Choroid plexus epithelial cell (primary cell): ENCODE measurements around the gene NTNG2.

ENCODE experiments used
- DNase-seq: peaks from one replicate; pipeline ENCODE4 v3.0.0-alpha.2; 2010; ENCODE audit warnings: low read depth
- H3K4me3 ChIP-seq: 2 replicates; pipeline ENCODE4 v1.5.1; 2011; ENCODE audit warnings: low read depth, mild to moderate bottlenecking, control low read depth, low read length, moderate library complexity
- TF ChIP-seq, protein P1 (sequence below): conservative IDR thresholded peaks from 2 replicates; pipeline ENCODE4 v1.5.1; 2011; ENCODE audit warnings: low read depth, mild to moderate bottlenecking, control low read depth, inconsistent platforms, low read length, moderate library complexity

Gene NTNG2

GRCh38 chr9:132182314-132183091, 20.6 kb downstream of the NTNG2 start:
- TF ChIP-seq, protein P1, sequence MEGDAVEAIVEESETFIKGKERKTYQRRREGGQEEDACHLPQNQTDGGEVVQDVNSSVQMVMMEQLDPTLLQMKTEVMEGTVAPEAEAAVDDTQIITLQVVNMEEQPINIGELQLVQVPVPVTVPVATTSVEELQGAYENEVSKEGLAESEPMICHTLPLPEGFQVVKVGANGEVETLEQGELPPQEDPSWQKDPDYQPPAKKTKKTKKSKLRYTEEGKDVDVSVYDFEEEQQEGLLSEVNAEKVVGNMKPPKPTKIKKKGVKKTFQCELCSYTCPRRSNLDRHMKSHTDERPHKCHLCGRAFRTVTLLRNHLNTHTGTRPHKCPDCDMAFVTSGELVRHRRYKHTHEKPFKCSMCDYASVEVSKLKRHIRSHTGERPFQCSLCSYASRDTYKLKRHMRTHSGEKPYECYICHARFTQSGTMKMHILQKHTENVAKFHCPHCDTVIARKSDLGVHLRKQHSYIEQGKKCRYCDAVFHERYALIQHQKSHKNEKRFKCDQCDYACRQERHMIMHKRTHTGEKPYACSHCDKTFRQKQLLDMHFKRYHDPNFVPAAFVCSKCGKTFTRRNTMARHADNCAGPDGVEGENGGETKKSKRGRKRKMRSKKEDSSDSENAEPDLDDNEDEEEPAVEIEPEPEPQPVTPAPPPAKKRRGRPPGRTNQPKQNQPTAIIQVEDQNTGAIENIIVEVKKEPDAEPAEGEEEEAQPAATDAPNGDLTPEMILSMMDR = peak; percentile 49
- DNase-seq = peak; percentile 26
- no peak overlapping the region for H3K4me3 ChIP-seq

DNA sequence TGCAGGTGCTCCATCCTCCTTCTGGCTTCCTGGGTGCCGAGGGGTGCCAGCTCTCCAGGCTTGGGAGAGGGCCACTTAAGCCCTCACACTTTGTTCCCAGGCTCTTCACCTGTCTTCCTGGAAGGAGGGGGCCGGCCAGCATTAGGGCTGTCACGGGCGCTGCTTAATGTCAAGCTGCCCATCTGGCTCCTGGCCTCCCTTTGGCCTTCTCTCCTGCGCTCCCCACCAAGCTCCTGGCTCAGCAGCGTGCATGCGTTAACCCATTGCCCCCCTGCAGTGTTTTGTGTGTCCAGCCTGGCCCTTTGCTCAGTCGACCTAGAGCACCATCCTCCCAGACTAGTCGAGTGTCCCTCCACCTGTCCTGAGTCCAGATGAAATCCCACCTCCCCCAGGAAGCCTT, 21.3 kb downstream of the NTNG2 start:
- DNase-seq = no peak
- no peak overlapping the region for H3K4me3 ChIP-seq
- TF ChIP-seq, protein P1 = no peak

DNA sequence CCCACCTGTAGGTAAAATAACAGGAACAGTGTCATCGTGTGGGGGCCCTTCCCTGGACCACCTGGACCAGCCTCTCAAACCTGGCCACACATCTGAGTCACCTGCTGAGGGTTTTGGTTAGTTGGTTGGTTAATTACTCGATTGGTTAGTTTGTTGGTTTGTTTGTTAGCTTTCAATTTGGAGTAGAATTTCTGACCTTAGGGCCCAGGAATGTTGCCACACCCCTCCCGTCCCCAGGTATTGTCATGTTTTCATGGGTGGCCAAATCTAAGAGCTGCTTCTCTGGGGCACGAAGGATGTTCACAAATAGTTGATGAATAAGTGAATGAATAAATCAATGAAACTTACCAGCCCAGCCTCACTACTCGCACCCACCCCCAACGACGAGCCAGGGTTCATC, 21.9 kb downstream of the NTNG2 start:
- no peak overlapping the region for H3K4me3 ChIP-seq
- DNase-seq = no peak
- TF ChIP-seq, protein P1 = no peak

DNA sequence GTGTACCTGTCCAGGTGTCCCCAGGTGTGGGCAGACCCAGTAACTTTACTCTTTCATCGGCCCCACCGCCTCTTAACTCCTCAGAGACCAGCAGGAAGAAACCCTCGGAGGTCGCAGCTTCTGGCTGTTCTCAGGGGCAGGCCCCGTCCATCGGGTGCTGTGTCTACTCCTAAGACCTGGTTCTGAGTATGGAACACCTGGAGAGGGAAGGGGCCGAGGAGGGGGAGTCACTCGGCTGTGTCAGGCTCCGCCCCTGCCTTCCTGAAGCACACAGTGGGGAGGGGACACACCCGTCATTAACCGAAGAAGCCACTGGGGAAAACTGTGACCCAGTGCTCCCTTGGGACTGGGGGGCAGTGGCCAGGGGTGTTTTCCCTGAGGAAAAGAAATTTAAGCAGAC, 22.3 kb downstream of the NTNG2 start:
- no peak for DNase-seq
- TF ChIP-seq, protein P1 = no peak

DNA sequence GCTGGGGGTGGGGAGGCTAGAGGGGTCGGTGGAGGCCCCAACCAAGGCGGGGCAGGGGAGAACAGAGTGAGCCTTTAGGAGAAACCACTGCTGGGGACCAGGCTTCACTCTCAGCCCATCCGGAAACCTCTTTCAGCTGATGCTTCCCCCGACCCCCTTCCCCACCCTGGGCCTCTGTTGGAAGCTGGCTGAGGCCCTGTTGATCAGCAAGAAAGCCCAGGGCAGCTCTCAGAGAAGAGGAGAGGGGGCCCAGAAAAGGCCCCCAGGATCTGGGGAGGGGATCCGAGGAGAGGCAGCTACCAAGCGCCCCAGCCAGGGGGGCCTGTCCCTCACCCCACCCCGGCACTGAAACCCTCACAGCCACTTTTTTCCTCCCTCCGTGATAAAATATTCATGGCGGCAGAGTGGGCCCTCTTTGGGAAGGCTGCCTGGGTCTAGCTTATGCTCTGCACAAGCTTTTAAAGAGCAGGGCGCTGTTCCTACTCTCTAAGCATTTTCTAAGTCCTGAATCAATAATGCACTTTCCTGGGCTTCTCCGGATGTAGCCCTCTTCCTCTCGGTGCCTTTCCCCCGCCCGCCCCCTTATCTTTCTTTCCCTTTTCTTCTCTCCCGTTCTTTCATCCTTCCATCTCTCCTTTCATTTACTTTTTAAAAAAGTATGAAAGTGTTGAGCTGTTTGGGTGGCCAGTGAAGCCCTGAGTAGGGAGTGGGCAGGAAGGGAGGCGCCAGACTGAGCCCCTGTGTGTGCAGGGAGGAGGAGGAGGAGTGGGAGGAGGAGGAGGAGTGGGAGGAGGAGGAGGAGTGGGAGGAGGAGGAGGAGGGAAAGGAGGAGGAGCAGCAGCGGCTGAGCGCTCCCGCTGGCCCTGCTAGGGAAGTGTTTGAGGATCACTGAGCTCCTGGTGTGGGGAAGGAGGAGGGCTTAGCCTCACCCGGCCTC, 23.5 kb downstream of the NTNG2 start:
- TF ChIP-seq, protein P1 = no peak
- DNase-seq = no peak
- no peak overlapping the region for H3K4me3 ChIP-seq

More for the DNA sequence above, 22.3 kb downstream of the NTNG2 start:
- H3K4me3 ChIP-seq = no peak overlapping the region

- TF ChIP-seq, protein P1 = no peak
- no peak overlapping the region for H3K4me3 ChIP-seq
- DNase-seq = no peak
Measured at GRCh38 chr9:132187121-132187620, 25.3 kb downstream of the NTNG2 start.
